IMR-90 (cell line): ENCODE results near the gene CD27. TPM values are rescaled to one million over a fixed set of nuclear protein-coding genes. Genes with fewer than 3 reads are reported as not detected.
A peak's percentile ranks its signal among the peaks of the same experiment; 100 is the strongest.

ENCODE experiments used
- ATAC-seq: fragments of 200-7000 bp; cut with Tn5 transposase; 2 replicates; pipeline ENCODE4 v1.9.1; 2020; ENCODE audit warnings: low read depth, mild to moderate bottlenecking, moderate library complexity
- BruUV-seq: library from RNA; stranded (reverse); fragments of 400-500 nt; replicated peaks from 2 replicates; lab custom pipeline; 2021; lab: Mats Ljungman, UMichigan
- CTCF ChIA-PET: fragments of 300-600 bp; formaldehyde crosslinking; extraction: SDS; loops from one replicate; lab custom pipeline; 2021; ENCODE audit warnings: antibody characterized with exemption; lab: Yijun Ruan, JAX
- POLR2A ChIA-PET: fragments of 300-600 bp; sonication (Branson Sonifier 250); formaldehyde crosslinking; loops from one replicate; lab custom pipeline; 2022; ENCODE audit warnings: antibody characterized with exemption; ENCODE audit not compliant: unreplicated experiment; lab: Charles Lee
- DNase-seq: peaks from one replicate; pipeline ENCODE4 v3.0.0; 2013
- H2AFZ ChIP-seq: replicated peaks from 2 replicates; pipeline ENCODE3; 2013; ENCODE audit warnings: low read length, mild to moderate bottlenecking; ENCODE audit not compliant: poor library complexity
- H2AK5ac ChIP-seq: 2 replicates; pipeline ENCODE4 v1.6.1; 2013; ENCODE audit warnings: low read depth, low read length, inconsistent platforms
- H2AK9ac ChIP-seq: replicated peaks from 2 replicates; pipeline ENCODE3; 2013; ENCODE audit warnings: mild to moderate bottlenecking, low read depth, low read length, moderate library complexity; ENCODE audit not compliant: poor library complexity
- H2BK120ac ChIP-seq: 2 replicates; pipeline ENCODE4 v1.6.1; 2013; ENCODE audit warnings: low read depth, low read length, inconsistent platforms
- H2BK15ac ChIP-seq: 3 replicates; pipeline ENCODE4 v1.6.1; 2013; ENCODE audit warnings: low read depth, low read length, inconsistent platforms
- H2BK20ac ChIP-seq: 2 replicates; pipeline ENCODE4 v1.6.1; 2013; ENCODE audit warnings: low read depth, mild to moderate bottlenecking, inconsistent platforms, low read length, moderate library complexity
- H2BK5ac ChIP-seq: 2 replicates; pipeline ENCODE4 v1.6.1; 2013; ENCODE audit warnings: mild to moderate bottlenecking, low read depth, low read length, inconsistent platforms; ENCODE audit not compliant: poor library complexity, severe bottlenecking
- H3K14ac ChIP-seq: replicated peaks from 2 replicates; pipeline ENCODE4 v1.6.1; 2013; ENCODE audit warnings: low read depth, low read length, inconsistent platforms
- H3K18ac ChIP-seq: 2 replicates; pipeline ENCODE4 v1.6.1; 2013; ENCODE audit warnings: low read depth, low read length, control low read depth
- H3K23ac ChIP-seq: 2 replicates; pipeline ENCODE4 v1.6.1; 2013; ENCODE audit warnings: low read depth, low read length, inconsistent platforms
- H3K27ac ChIP-seq: 2 replicates; pipeline ENCODE4 v1.5.1; 2013; ENCODE audit warnings: mild to moderate bottlenecking, control low read depth, low read length; ENCODE audit not compliant: insufficient read depth
- H3K27me3 ChIP-seq: 2 replicates; pipeline ENCODE4 v1.6.1; 2013; ENCODE audit warnings: low read length; ENCODE audit not compliant: control insufficient read depth, insufficient read depth
- H3K36me3 ChIP-seq: 2 replicates; pipeline ENCODE4 v1.6.1; 2013; ENCODE audit warnings: low read length, mixed read lengths; ENCODE audit not compliant: control insufficient read depth, insufficient read depth
- H3K4ac ChIP-seq: 2 replicates; pipeline ENCODE4 v1.6.1; 2013; ENCODE audit warnings: low read depth, low read length, inconsistent platforms
- H3K4me1 ChIP-seq: 2 replicates; pipeline ENCODE4 v1.6.1; 2013; ENCODE audit warnings: low read length, mixed read lengths; ENCODE audit not compliant: control insufficient read depth, insufficient read depth
- H3K4me2 ChIP-seq: 2 replicates; pipeline ENCODE4 v1.6.1; 2013; ENCODE audit warnings: low read depth, mild to moderate bottlenecking, control low read depth, low read length, moderate library complexity
- H3K4me3 ChIP-seq: 2 replicates; pipeline ENCODE4 v1.5.1; 2013; ENCODE audit warnings: low read depth, mild to moderate bottlenecking, control low read depth, low read length, moderate library complexity; ENCODE audit not compliant: insufficient read depth
- H3K56ac ChIP-seq: 2 replicates; pipeline ENCODE4 v1.6.1; 2013; ENCODE audit warnings: low read length, inconsistent platforms; ENCODE audit not compliant: insufficient read depth; ENCODE audit errors: extremely low read depth
- H3K79me1 ChIP-seq, 2 experiments: 2 replicates each; pipeline ENCODE4 v1.6.1; 2013; ENCODE audit warnings: low read length in 2 of 2, inconsistent platforms in 1 of 2, low read depth in 1 of 2
- H3K9ac ChIP-seq: 2 replicates; pipeline ENCODE4 v1.6.1; 2013; ENCODE audit warnings: low read depth, low read length, control low read depth
- H3K9me1 ChIP-seq: 2 replicates; pipeline ENCODE4 v1.6.1; 2013; ENCODE audit warnings: low read length, inconsistent platforms; ENCODE audit not compliant: insufficient read depth
- H3K9me3 ChIP-seq: 2 replicates; pipeline ENCODE4 v1.6.1; 2013; ENCODE audit warnings: low read length; ENCODE audit not compliant: control insufficient read depth, insufficient read depth
- H4K20me1 ChIP-seq: 2 replicates; pipeline ENCODE4 v1.6.1; 2013; ENCODE audit warnings: low read length, inconsistent platforms; ENCODE audit not compliant: insufficient read depth
- H4K5ac ChIP-seq: 2 replicates; pipeline ENCODE4 v1.6.1; 2013; ENCODE audit warnings: mild to moderate bottlenecking, low read depth, low read length, control low read depth
- H4K8ac ChIP-seq, 2 experiments: 2 replicates each; pipeline ENCODE4 v1.6.1; 2013; ENCODE audit warnings: low read depth in 2 of 2, low read length in 2 of 2, control low read depth in 1 of 2, inconsistent platforms in 1 of 2
- H4K91ac ChIP-seq: 2 replicates; pipeline ENCODE4 v1.6.1; 2013; ENCODE audit warnings: low read depth, low read length, inconsistent platforms; ENCODE audit not compliant: insufficient read depth
- BHLHE40 ChIP-seq: fragments of 150-350 bp; IDR thresholded peaks from 2 replicates; pipeline ENCODE4 v1.6.1; 2016; ENCODE audit warnings: mild to moderate bottlenecking, low read depth, low read length
- CEBPB ChIP-seq: IDR thresholded peaks from 2 replicates; pipeline ENCODE4 v1.6.1; 2012; ENCODE audit warnings: low read depth, low read length, improper control_type of control experiment
- CHD1 ChIP-seq: IDR thresholded peaks from 2 replicates; pipeline ENCODE4 v1.6.1; 2012; ENCODE audit warnings: low read depth, low read length, improper control_type of control experiment
- CTCF ChIP-seq: conservative IDR thresholded peaks from 2 replicates; pipeline ENCODE4 v1.5.1; 2012; ENCODE audit warnings: mild to moderate bottlenecking, low read depth, low read length, improper control_type of control experiment
- ELK1 ChIP-seq: fragments of 150-350 bp; IDR thresholded peaks from 2 replicates; pipeline ENCODE4 v1.6.1; 2016; ENCODE audit warnings: low read depth, mild to moderate bottlenecking, low read length, moderate library complexity, borderline replicate concordance
- FOS ChIP-seq: fragments of 150-350 bp; IDR thresholded peaks from 2 replicates; pipeline ENCODE4 v1.6.1; 2016; ENCODE audit warnings: low read depth, low read length
- MAFK ChIP-seq: IDR thresholded peaks from 2 replicates; pipeline ENCODE4 v1.6.1; 2012; ENCODE audit warnings: low read depth, low read length, improper control_type of control experiment
- MXI1 ChIP-seq: IDR thresholded peaks from 2 replicates; pipeline ENCODE4 v1.6.1; 2012; ENCODE audit warnings: low read depth, mild to moderate bottlenecking, low read length, moderate library complexity, borderline replicate concordance
- NFE2L2 ChIP-seq: fragments of 150-350 bp; IDR thresholded peaks from 2 replicates; pipeline ENCODE4 v1.6.1; 2016; ENCODE audit warnings: low read depth, mild to moderate bottlenecking, low read length
- POLR2A ChIP-seq: IDR thresholded peaks from 2 replicates; pipeline ENCODE4 v1.6.1; 2012; ENCODE audit warnings: mild to moderate bottlenecking, low read depth, low read length
- RAD21 ChIP-seq: IDR thresholded peaks from 2 replicates; pipeline ENCODE4 v1.6.1; 2012; ENCODE audit warnings: low read length, improper control_type of control experiment
- RCOR1 ChIP-seq: IDR thresholded peaks from 2 replicates; pipeline ENCODE4 v1.6.1; 2012; ENCODE audit warnings: mild to moderate bottlenecking, low read length, improper control_type of control experiment; ENCODE audit not compliant: insufficient replicate concordance
- RFX5 ChIP-seq: IDR thresholded peaks from 2 replicates; pipeline ENCODE4 v1.8.0; 2012; ENCODE audit warnings: low read depth, mild to moderate bottlenecking, low read length, moderate library complexity
- USF2 ChIP-seq: fragments of 150-350 bp; IDR thresholded peaks from 2 replicates; pipeline ENCODE4 v1.6.1; 2017; ENCODE audit warnings: mild to moderate bottlenecking, antibody characterized with exemption, low read length, low read depth
- WGBS, 2 experiments: methylation state at CpG; one replicate each; pipeline versions ENCODE4 v1.1.5 to v1.1.7; 2013; ENCODE audit warnings: missing lambda C conversion rate in 2 of 2; ENCODE audit not compliant: insufficient read length in 1 of 2; ENCODE audit errors: extremely low coverage in 2 of 2; 5-methylcytosine and 5-hydroxymethylcytosine counted together
- dilution Hi-C: fragments of 300-500 bp; cut with HindIII; formaldehyde crosslinking; loops from one replicate; pipeline ENCODE4 v1.14.3; 2018; ENCODE audit warnings: low sequenced_read_pairs; ENCODE audit not compliant: unreplicated experiment
- in situ Hi-C: fragments of 300-500 bp; cut with MboI; formaldehyde crosslinking; loops from 3 replicates; pipeline ENCODE4 v1.14.3; 2019; ENCODE audit warnings: low sequenced_read_pairs, inconsistent platforms, mixed read lengths
- intact Hi-C: fragments of 100-400 bp; cut with micrococcal nuclease; formaldehyde crosslinking; loops from 2 replicates; pipeline ENCODE4 v1.10.0; 2022
- polyA plus RNA-seq, 3 experiments: library from polyadenylated mRNA; depleted of rRNA; stranded (reverse); fragments of >200 nt; gene quantifications; 2 replicates each; pipeline ENCODE4 v1.2.3, GENCODE V29; 2012; ENCODE audit warnings: low replicate concordance in 1 of 3
- total RNA-seq: library from RNA; depleted of rRNA; stranded (reverse); fragments of >200 nt; gene quantifications from 2 replicates; pipeline ENCODE4 v1.2.3, GENCODE V29; 2012

CD27 gene
- total and polyA plus RNA-seq, 2 of the 4 experiments (the other 2 are of a cell fraction) = 0.07 TPM; not detected in 1

DNA sequence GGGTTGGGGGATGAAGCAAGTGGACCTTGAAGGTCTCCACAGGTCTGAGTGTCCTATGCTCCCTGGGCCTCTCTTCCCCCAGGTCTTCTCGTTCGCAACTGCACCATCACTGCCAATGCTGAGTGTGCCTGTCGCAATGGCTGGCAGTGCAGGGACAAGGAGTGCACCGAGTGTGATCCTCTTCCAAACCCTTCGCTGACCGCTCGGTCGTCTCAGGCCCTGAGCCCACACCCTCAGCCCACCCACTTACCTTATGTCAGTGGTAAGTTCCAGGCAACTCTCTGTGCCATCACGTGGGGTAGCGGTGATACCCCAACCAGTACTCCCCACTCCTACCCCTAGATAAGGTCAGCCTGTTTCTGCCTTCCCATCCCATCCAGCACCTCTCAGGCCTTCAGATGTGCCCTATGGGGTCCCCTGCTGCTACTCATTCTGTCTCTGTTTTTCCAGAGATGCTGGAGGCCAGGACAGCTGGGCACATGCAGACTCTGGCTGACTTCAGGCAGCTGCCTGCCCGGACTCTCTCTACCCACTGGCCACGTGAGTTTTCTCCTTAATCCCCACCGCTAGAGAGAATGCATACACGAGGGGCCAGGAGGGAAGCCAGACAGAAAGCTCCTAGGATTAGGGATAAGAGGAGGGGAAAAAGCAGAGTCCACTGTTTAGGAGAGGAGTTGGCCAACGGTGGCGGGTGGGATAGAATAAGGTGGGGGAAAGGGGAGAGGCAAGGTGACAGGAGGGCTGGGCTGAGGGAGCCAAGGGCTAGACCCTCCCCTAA lies 5.5 kb downstream of the CD27 start:
- H2BK5ac ChIP-seq = peak overlapping the region; percentile 74
- ChIA-PET CTCF (no interaction called here), POLR2A (no interaction called here)
- peak overlapping the region; percentile 83 for H3K23ac ChIP-seq
- peak overlapping the region; percentile 96 for H4K91ac ChIP-seq
- H4K5ac ChIP-seq = peak overlapping the region; percentile 52
- ATAC-seq = no peak
- dilution Hi-C loops (no loop called here), in situ Hi-C loops (loop anchor here (25.0 kb wide), 1 partner anchor 263 kb away; no protein-coding TSS in a partner anchor), intact Hi-C loops (no loop called here)
- peak overlapping the region; percentile 100 for H3K4ac ChIP-seq
- peaks cover 5% of the 10 kb centered on the region; the same call in 1 of the 2 replicates for H3K36me3 ChIP-seq
- H3K4me1 ChIP-seq = peaks cover 16% of the 10 kb centered on the region
- H3K56ac ChIP-seq = peak overlapping the region; percentile 69; the same call in 1 of the 2 replicates
- peak overlapping the region; percentile 98 for H3K27ac ChIP-seq
- H2BK20ac ChIP-seq = peak overlapping the region; percentile 25; the same call in 1 of the 2 replicates
- peak overlapping the region; percentile 89 for H2AK5ac ChIP-seq
- no peaks in the 10 kb centered on the region for H3K9me3 ChIP-seq
- DNase-seq = no peak
- peak overlapping the region; percentile 95 for H2AFZ ChIP-seq
- H3K4me3 ChIP-seq = peak overlapping the region; percentile 57; the same call in 1 of the 2 replicates
- peaks cover 20% of the 10 kb centered on the region; the same call in 1 of the 2 replicates for H3K9me1 ChIP-seq
- H3K4me2 ChIP-seq = peak overlapping the region; percentile 87
- H3K18ac ChIP-seq = peak overlapping the region; percentile 8; the same call in 1 of the 2 replicates
- peak overlapping the region; percentile 94 to 100 for H4K8ac ChIP-seq
- WGBS, 2 experiments = 100% methylated on average over 2 of the region's 16 CpGs; no CpG with 5 or more reads in 1 of the 2 experiments
- peaks cover 16 to 37% of the 10 kb centered on the region in 2 experiments for H3K79me1 ChIP-seq
- H3K27me3 ChIP-seq = no peaks in the 10 kb centered on the region
- H2BK120ac ChIP-seq = peak overlapping the region; percentile 71
- peak overlapping the region; percentile 94 for H3K9ac ChIP-seq
- peak overlapping the region; percentile 95 for H3K14ac ChIP-seq
- no peaks in the 10 kb centered on the region for H4K20me1 ChIP-seq
- H2AK9ac ChIP-seq = peak overlapping the region; percentile 98
- peak overlapping the region; percentile 45 for H2BK15ac ChIP-seq
- TSS peak; percentile 52 for BruUV-seq
- TF ChIP-seq RCOR1 = no peak
- no peak for TF ChIP-seq RFX5
- TF ChIP-seq CEBPB = no peak
- TF ChIP-seq USF2 = no peak
- no peak for TF ChIP-seq BHLHE40
- TF ChIP-seq FOS = no peak
- no peak for TF ChIP-seq RAD21
- TF ChIP-seq MXI1 = no peak
- TF ChIP-seq CHD1 = no peak
- TF ChIP-seq NFE2L2 = no peak
- no peak for TF ChIP-seq CTCF
- no peak for TF ChIP-seq POLR2A
- no peak for TF ChIP-seq MAFK
- no peak for TF ChIP-seq ELK1
